Progenitor cell of endocrine pancreas (in vitro differentiated cells): ENCODE data around the gene IFT81. TPM values are rescaled to one million over a fixed set of nuclear protein-coding genes. Genes with fewer than 3 reads are reported as not detected.

ENCODE experiments used
- DNase-seq: peaks from one replicate; pipeline ENCODE4 v3.0.0; 2021; ENCODE audit warnings: low spot score; ENCODE audit not compliant: unreplicated experiment
- H3K27ac Mint-ChIP-seq: 2 replicates; pipeline ENCODE4 v1.8.0; 2021; ENCODE audit warnings: mild to moderate bottlenecking, moderate library complexity, mixed read lengths
- H3K27me3 Mint-ChIP-seq: 2 replicates; pipeline ENCODE4 v1.8.0; 2021; ENCODE audit warnings: mixed read lengths
- H3K36me3 Mint-ChIP-seq: 2 replicates; pipeline ENCODE4 v1.8.0; 2022; ENCODE audit warnings: mixed read lengths; ENCODE audit not compliant: insufficient read depth
- H3K4me1 Mint-ChIP-seq: 2 replicates; pipeline ENCODE4 v1.8.0; 2021; ENCODE audit warnings: low read depth, mixed read lengths
- H3K4me3 Mint-ChIP-seq: 2 replicates; pipeline ENCODE4 v1.8.0; 2021; ENCODE audit warnings: low read depth, mild to moderate bottlenecking, moderate library complexity, mixed read lengths
- H3K9me3 Mint-ChIP-seq: 2 replicates; pipeline ENCODE4 v1.8.0; 2021; ENCODE audit warnings: low read depth, mixed read lengths
- total RNA-seq: library from RNA; stranded (reverse); gene quantifications from 2 replicates; pipeline ENCODE4 v1.2.1, GENCODE V29; 2021
- TF ChIP-seq, protein P1 (sequence below): fragments of 200-600 bp; sonication (generic); IDR thresholded peaks from one replicate; pipeline ENCODE4 v1.5.0; 2021; ENCODE audit warnings: antibody characterized with exemption, mild to moderate bottlenecking; ENCODE audit not compliant: unreplicated experiment

The IFT81 gene
- total RNA-seq, 1 donor from 2014 or later: 48.7 TPM

DNA sequence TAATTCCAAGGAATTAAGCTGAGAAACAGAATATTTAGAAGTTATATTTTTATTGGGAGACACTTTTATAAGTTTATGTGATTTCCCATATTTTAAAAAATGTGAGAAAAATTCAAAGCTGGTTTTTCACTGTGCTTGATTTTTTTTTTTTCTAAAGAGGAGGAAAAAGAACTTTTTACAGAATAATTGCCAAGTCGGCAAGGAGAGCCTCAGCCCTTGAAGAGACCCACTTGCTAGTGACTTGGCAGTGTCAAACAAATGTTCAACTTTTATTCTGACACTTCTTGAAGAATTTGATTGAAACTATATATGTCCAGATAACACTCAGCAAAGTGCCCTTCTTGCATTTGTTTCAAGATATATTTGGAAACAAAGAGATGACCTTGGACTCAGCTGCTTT is 104.6 kb downstream of the IFT81 start:
- no peaks in the 10 kb centered on the region for H3K27me3 Mint-ChIP-seq
- H3K27ac Mint-ChIP-seq: no peak overlapping the region
- H3K4me1 Mint-ChIP-seq: peaks cover 19% of the 10 kb centered on the region
- H3K36me3 Mint-ChIP-seq: peaks cover 14% of the 10 kb centered on the region
- H3K9me3 Mint-ChIP-seq: no peaks in the 10 kb centered on the region
- H3K4me3 Mint-ChIP-seq: no peak overlapping the region
- TF ChIP-seq, protein P1, sequence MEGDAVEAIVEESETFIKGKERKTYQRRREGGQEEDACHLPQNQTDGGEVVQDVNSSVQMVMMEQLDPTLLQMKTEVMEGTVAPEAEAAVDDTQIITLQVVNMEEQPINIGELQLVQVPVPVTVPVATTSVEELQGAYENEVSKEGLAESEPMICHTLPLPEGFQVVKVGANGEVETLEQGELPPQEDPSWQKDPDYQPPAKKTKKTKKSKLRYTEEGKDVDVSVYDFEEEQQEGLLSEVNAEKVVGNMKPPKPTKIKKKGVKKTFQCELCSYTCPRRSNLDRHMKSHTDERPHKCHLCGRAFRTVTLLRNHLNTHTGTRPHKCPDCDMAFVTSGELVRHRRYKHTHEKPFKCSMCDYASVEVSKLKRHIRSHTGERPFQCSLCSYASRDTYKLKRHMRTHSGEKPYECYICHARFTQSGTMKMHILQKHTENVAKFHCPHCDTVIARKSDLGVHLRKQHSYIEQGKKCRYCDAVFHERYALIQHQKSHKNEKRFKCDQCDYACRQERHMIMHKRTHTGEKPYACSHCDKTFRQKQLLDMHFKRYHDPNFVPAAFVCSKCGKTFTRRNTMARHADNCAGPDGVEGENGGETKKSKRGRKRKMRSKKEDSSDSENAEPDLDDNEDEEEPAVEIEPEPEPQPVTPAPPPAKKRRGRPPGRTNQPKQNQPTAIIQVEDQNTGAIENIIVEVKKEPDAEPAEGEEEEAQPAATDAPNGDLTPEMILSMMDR: no peak
- no peak for DNase-seq

DNA sequence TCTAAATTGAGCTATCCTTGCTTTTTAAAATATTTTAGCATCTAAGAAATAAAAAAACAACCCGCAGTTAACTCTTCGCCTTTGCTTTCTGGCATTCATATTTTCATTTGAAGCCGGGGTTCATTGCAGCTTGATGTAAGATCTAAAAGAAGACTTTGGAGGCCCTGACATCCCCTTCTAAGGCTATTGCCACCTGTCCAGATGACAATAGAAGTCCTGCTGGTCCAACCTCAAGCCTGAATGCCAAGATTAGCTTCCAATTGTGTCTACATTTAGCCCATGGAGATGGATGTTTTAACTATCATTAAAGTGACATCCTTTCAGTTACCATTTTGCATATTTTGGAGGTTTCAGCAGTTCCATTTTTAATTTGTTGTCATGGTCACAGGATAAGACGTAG is 105.3 kb downstream of the IFT81 start:
- Mint-ChIP-seq H3K27ac (no peak overlapping the region), H3K4me3 (no peak overlapping the region), H3K9me3 (no peaks in the 10 kb centered on the region), H3K27me3 (no peaks in the 10 kb centered on the region), H3K4me1 (peaks cover 13% of the 10 kb centered on the region), H3K36me3 (peaks cover 14% of the 10 kb centered on the region)
- DNase-seq: no peak
- TF ChIP-seq, protein P1: no peak

DNA sequence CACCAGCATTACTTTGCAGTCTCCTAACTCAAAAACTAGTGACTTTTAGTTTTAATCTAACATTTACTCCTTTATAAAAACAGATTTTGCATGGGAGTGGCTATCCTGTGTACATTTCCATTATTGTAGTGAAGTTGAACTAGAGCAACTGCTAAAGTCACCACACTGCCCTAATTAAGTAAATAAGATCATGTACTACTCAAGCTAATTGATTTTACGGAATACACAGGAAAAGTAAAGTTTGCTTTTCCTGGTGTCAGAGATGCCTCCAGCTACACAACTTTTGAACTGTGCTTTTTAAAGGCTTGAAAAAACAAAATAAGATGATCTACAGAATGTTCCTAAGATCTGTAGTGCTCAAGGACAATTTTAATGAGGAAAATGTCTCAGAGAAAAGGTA is 106.5 kb downstream of the IFT81 start:
- no peaks in the 10 kb centered on the region for H3K9me3 Mint-ChIP-seq
- no peaks in the 10 kb centered on the region for H3K27me3 Mint-ChIP-seq
- peaks cover 13% of the 10 kb centered on the region for H3K4me1 Mint-ChIP-seq
- H3K36me3 Mint-ChIP-seq: peaks cover 14% of the 10 kb centered on the region
- H3K4me3 Mint-ChIP-seq: no peak overlapping the region
- peak overlapping the region; percentile 19 for H3K27ac Mint-ChIP-seq
- TF ChIP-seq, protein P1: no peak
- DNase-seq: no peak

DNA sequence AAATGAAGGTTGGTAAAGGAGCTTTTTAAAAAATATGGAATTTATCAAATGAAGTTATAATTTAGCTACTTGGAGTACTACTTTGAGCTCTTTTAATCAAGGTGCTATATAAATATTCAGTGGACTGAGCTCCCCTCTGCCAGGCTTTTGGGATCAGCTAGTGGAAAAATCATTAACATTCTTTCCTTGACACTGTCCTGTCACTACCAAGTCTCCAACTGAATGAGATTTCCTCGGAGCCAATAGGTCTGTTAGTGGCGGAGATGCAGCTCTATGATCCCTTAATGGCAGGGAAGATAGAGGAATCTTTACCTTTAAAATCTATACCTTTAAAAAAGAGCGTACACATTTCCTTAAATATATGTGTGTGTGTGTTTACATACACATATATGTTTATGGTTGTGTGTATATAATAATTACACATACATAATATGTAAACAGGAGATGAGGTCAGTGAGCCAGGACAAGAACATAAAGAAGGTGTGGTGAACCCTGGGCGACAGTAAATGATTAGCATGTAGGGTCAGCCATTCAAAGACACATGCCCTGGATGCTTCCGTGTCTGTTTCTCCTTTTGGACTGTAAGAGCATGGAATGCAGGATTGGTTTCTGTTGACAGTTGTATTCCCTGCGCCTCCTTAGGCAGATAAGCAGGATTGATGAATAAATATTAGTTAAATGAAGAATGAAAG is 109.2 kb downstream of the IFT81 start:
- peaks cover 10% of the 10 kb centered on the region for H3K4me1 Mint-ChIP-seq
- H3K36me3 Mint-ChIP-seq: peaks cover 4% of the 10 kb centered on the region
- no peak for DNase-seq
- no peak overlapping the region for H3K27ac Mint-ChIP-seq
- H3K9me3 Mint-ChIP-seq: no peaks in the 10 kb centered on the region
- TF ChIP-seq, protein P1: no peak
- no peaks in the 10 kb centered on the region for H3K27me3 Mint-ChIP-seq
- no peak overlapping the region for H3K4me3 Mint-ChIP-seq

DNA sequence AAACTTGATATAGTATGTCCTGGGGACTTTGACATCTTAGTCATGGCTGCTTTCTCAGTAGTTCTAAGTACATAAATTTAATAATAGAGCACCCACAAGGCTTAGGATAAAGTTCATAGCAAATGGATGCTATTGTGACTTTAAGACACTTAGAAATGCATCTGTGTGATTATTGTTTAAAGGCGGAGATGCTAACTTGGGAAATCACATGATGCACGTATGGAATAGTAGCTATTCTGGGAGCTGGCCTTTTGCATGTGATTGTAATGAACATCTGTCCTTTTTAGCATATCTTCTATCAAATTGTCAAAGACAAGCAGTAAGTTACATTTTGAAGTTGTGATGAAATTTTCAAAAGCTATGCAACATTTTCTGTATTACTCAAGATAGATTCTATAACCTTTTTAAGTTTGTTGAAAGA is 110.2 kb downstream of the IFT81 start:
- DNase-seq: no peak
- H3K4me1 Mint-ChIP-seq: peaks cover 10% of the 10 kb centered on the region
- TF ChIP-seq, protein P1: no peak
- H3K9me3 Mint-ChIP-seq: no peaks in the 10 kb centered on the region
- H3K36me3 Mint-ChIP-seq: peaks cover 5% of the 10 kb centered on the region
- no peak overlapping the region for H3K4me3 Mint-ChIP-seq
- H3K27me3 Mint-ChIP-seq: no peaks in the 10 kb centered on the region
- no peak overlapping the region for H3K27ac Mint-ChIP-seq
